Spinal cord (tissue), 10 donors: ENCODE measurements around the gene LMBR1. TPM values are rescaled to one million over a fixed set of nuclear protein-coding genes. Genes with fewer than 3 reads are reported as not detected.
A peak's percentile ranks its signal among the peaks of the same experiment; 100 is the strongest.
"Not testable (repeated sequence)": the region's sequence is repeated elsewhere in the genome, so short reads cannot be mapped to it uniquely, and the experiment has no call there.

ENCODE experiments used
- DNase-seq, 6 donors: peaks; one replicate each; pipeline versions ENCODE4 v3.0.0 to v3.0.0-alpha.2; 2013 to 2015; ENCODE audit warnings: low spot score in 6 of 6, low read depth in 4 of 6
- H3K27ac ChIP-seq: one replicate; pipeline ENCODE4 v1.5.1; 2013; ENCODE audit warnings: low read depth, low read length, control low read depth
- H3K27me3 ChIP-seq: one replicate; pipeline ENCODE4 v1.6.1; 2013; ENCODE audit warnings: low read length; ENCODE audit not compliant: control insufficient read depth, insufficient read depth
- H3K36me3 ChIP-seq: one replicate; pipeline ENCODE4 v1.6.1; 2013; ENCODE audit warnings: low read length; ENCODE audit not compliant: control insufficient read depth, insufficient read depth
- H3K4me1 ChIP-seq: one replicate; pipeline ENCODE4 v1.6.1; 2013; ENCODE audit warnings: low read length; ENCODE audit not compliant: control insufficient read depth, insufficient read depth
- H3K4me3 ChIP-seq: one replicate; pipeline ENCODE4 v1.5.1; 2013; ENCODE audit warnings: low read depth, low read length, control low read depth
- H3K9me3 ChIP-seq: one replicate; pipeline ENCODE4 v1.6.1; 2013; ENCODE audit warnings: low read length; ENCODE audit not compliant: control insufficient read depth, insufficient read depth
- WGBS: methylation state at CpG from one replicate; pipeline ENCODE4 v1.1.5; 2013; ENCODE audit warnings: missing lambda C conversion rate; ENCODE audit not compliant: insufficient coverage; 5-methylcytosine and 5-hydroxymethylcytosine counted together
- polyA plus RNA-seq, 2 donors: library from polyadenylated mRNA; unstranded; fragments of 120-200 nt; gene quantifications; one replicate each; pipeline ENCODE4 v1.2.1, GENCODE V29; 2013; ENCODE audit not compliant: insufficient read length in 2 of 2
- total RNA-seq, 2 donors: library from RNA; depleted of rRNA in 1 of 2; stranded (reverse); fragments of 120-200 nt in 1 of 2; fragments of >200 nt in 1 of 2; gene quantifications; one replicate each; pipeline versions ENCODE4 v1.2.3 to v1.2.4, GENCODE V29; 2013 to 2014
- donor health status: healthy.

Gene LMBR1
- total and polyA plus RNA-seq, 4 donors = 54.9 to 164 (median 64.1) TPM

DNA sequence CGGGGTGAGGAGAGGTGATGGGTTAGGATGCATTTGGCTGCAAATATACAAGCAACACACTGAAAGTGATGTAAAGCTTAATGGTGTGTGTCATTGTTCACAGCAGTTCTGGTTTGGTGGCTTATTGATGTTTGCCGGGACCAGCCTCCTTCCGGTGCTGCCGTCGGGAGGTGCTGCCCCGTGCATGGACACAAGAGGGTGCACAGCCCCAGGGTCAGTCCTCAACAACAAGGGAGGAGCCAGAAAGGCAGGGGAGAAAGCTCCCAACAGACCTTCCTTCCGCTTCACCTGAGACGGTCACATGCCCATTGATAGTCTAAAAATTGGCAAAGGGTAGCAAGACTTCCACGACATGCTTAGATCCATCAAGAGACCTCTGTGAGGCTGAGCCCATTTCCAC is 242.9 kb downstream of the LMBR1 start:
- DNase-seq = no peak
- WGBS = 55% methylated on average over 7 of the region's 9 CpGs
- no peaks in the 10 kb centered on the region for H3K9me3 ChIP-seq
- no peaks in the 10 kb centered on the region for H3K36me3 ChIP-seq
- no peak overlapping the region for H3K4me3 ChIP-seq
- no peaks in the 10 kb centered on the region for H3K4me1 ChIP-seq
- no peaks in the 10 kb centered on the region for H3K27me3 ChIP-seq
- H3K27ac ChIP-seq = no peak overlapping the region

DNA sequence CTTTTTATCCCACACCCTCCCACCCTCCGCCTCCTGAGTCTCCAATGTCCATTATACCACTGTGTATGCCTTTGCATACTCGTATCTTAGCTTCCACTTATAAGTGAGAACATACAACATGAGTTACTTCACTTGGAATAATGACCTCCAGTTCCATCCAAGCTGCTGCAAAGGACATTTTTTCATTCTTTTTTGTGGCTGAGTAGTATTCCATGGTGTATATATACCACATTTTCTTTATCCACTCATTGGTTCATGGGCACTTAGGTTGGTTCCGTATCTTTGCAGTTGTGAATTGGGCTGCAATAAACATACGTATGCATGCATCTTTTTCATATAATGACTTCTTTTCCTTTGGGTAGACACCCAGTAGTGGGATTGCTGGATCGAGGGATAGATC is 245.7 kb downstream of the LMBR1 start:
- WGBS = 93% methylated on average over 2 of the region's 5 CpGs
- not testable (repeated sequence) for H3K9me3 ChIP-seq, H3K4me3 ChIP-seq, DNase-seq, H3K4me1 ChIP-seq, H3K27me3 ChIP-seq, H3K36me3 ChIP-seq, H3K27ac ChIP-seq

DNA sequence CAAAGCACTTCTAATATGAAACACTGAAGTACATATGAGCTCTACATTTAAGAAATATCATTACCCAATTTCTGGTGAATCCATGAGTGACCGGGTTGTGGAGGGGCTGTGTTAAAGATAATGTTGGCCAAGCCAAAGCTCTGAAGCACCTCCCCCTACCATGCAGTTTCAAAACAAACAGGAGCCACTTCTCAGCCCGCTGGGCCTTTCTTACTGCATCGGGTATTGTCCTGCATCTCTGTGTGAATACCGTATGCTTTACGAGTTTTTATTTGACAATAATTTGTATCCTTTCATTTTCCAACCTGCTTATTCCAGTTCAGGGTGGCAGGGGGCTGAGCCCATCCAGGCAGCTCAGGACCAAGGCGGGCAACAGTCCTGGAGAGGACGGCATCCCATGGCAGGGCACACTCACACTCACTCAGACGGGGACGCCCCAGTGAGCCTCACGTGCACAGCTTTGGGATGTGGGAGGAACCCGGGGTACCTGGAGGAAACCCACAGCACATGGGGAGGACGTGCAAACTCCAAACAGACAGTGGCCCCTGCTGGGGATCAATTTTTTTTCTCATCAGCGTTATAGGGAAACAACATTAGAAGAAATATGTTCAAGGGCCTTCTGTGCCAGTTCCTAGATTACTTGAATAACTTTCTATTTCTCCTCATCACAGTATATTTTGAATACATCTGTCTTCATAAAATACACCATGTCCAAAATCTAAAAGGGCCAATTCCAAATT is 250.5 kb downstream of the LMBR1 start:
- H3K36me3 ChIP-seq = no peaks in the 10 kb centered on the region
- 73% methylated on average over 10 of the region's 13 CpGs for WGBS

DNA sequence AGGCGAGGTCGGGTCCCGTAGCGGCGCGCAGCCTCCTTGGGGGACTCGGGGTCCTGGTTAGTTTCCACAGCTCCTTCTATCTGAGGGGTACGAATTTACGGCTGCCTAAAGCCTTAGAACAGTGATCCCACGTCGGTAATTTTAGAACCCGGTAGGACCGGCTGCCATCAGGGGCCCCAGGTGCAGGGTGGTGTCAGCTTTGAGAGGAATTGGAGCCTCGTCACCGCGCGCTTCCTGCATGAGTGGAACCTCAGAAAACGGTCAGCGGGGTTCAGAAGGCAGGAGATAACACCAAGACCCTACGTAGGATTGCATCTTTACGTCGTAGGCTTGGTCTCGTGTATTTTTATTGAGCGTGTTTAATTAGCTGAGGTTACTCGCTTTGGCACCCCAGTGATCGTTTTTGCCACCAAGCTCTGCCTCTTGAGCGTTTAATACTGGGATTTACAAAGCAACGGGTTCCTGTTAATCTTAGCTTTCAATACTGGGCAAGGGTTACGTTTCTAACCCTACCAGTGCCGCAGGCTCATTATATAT is 252.0 kb downstream of the LMBR1 start:
- H3K27ac ChIP-seq = no peak overlapping the region
- WGBS = 4% methylated on average over 29 of the region's 30 CpGs
- DNase-seq = peak in 2 of 6 donors; percentile 17 to 22

More for the DNA sequence above, 250.5 kb downstream of the LMBR1 start:
- no peak overlapping the region for H3K4me3 ChIP-seq
- no peaks in the 10 kb centered on the region for H3K9me3 ChIP-seq
- peaks cover 19% of the 10 kb centered on the region for H3K4me1 ChIP-seq
- no peak overlapping the region for H3K27ac ChIP-seq
- H3K27me3 ChIP-seq = no peaks in the 10 kb centered on the region
- DNase-seq = no peak

DNA sequence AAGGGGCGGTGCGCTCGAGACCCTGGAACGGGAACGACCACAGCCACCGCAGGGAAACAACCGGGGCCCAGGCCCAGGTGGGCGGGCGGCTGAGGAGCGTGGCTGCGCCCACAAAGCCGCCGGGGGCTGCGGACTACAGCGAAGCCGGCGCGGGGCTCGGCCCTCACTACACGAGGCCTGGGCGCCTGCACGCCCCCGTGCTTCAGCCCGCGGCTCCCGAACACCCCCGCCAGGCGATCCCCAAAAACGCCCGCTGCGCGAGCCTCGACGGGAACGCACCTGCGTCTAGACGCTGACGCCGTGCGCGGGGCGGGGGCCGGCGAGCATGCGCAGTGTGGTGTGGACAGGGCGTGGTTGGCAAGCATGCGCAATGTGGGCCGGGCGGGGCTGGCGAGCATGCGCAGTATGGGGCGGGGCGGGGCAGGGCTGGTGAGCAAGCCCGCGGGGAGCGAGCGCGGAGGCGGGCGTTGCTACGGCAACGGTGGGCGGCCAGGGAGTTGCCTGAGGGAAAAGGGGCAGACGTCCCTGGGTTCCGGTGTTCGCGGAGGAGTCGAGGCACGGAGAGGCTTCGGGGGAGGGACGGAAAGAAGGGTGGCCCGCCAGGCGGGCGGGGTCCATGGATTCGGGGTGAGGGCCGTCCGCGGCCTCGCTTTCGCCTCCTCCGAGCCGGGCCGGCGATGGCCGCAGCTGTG is 252.6 kb downstream of the LMBR1 start, which contains the start of gene RNF32:
TSS of gene RNF32 (plus strand) at position 518 of the 692 bp plus-strand sequence. CDS start 3,104 bp downstream, outside the sequence.
- H3K4me3 ChIP-seq = peak within 1 kb of the TSS; percentile 68
- H3K36me3 ChIP-seq = no peaks in the 10 kb centered on the region
- H3K4me1 ChIP-seq = peaks cover 19% of the 10 kb centered on the region
- under 1% methylated on average over 85 of the region's 85 CpGs for whole genome bisulfite sequencing
- H3K27ac ChIP-seq = no peak within 1 kb of the TSS
- DNase-seq = peak; percentile 74 to 98 (median 88)
- H3K9me3 ChIP-seq = no peaks in the 10 kb centered on the region
- H3K27me3 ChIP-seq = no peaks in the 10 kb centered on the region

More for the DNA sequence above, 252.0 kb downstream of the LMBR1 start:
- no peaks in the 10 kb centered on the region for H3K9me3 ChIP-seq
- no peaks in the 10 kb centered on the region for H3K27me3 ChIP-seq
- peak overlapping the region; percentile 68 for H3K4me3 ChIP-seq
- H3K36me3 ChIP-seq = no peaks in the 10 kb centered on the region
- peaks cover 19% of the 10 kb centered on the region for H3K4me1 ChIP-seq

DNA sequence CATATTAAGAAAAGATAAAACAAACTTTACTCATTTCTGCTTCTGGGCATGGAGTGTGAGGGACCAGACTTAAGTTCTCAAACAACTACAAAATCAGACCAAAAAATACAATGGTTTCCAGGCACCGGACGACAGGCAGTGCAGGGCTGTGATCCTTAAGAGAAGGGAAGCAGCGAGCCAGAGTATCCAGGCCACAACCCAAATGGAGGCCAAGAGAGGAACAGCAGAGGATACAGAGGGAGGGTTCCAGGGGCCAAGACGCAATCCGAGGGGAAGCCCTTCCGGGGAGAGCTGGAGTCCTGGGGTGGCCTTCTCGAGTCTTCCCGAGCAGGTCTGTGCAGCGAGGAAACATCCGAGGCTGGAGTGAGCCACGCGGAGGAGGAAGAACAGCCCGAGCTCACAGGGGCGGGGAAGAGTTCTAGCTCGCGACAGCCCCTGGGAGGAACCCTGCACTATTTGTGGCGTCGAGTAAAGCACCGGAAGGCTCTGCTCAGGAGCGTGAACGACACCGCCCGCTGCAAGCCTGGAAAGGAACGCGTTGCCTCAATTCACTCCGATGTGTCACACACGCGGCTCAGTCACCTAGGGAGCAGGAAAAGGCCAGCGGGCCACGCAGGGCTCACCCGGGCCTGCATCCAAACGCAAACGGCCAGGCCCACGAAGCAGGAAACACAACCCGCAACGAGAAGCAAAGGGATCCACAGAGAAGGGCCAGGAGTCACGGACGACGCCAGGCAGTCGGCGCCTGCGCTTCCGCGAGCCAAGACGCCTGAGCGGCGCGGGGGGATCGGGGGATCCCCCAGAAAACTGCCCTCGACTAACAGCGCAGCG is 253.3 kb downstream of the LMBR1 start:
- Histone ChIP-seq H3K36me3 (no peaks in the 10 kb centered on the region), H3K27ac (no peak overlapping the region), H3K4me1 (peaks cover 19% of the 10 kb centered on the region), H3K9me3 (no peaks in the 10 kb centered on the region), H3K4me3 (peak overlapping the region; percentile 68), H3K27me3 (no peaks in the 10 kb centered on the region)
- DNase-seq = peak in 1 of 6 donors; percentile 7
- WGBS = 44% methylated on average over 51 of the region's 52 CpGs

DNA sequence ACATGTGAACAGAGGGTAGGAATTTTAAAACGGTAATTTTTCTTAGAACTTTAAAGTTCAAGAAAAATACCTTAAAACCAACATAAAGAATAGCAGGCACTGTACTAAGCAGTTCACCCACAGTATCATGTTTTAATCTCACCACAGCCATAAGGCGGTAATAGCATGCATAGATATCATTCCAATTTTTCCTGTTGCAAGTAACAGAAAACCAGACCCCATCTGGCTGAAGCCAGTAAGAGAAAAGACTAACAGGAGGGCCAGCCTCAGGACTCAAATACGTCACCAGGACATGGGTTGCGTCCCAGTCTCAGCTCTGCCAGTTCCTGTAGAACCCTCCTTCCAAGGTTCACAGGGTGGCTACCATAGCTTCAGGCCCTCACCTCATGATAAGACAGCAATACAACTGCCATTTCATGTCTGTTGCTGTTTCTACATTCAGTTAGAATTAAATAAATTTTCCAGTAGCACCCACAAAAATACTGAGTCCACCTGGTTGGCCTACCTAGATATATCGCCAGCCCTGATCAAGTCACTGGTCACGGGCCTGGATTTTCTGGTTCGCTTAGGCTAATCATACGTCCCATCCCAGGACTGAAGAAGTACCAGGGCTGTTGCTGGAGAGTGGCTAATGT is 254.4 kb downstream of the LMBR1 start:
- Histone ChIP-seq H3K27me3 (no peaks in the 10 kb centered on the region), H3K4me3 (no peak overlapping the region), H3K4me1 (peaks cover 19% of the 10 kb centered on the region), H3K9me3 (no peaks in the 10 kb centered on the region), H3K36me3 (no peaks in the 10 kb centered on the region), H3K27ac (no peak overlapping the region)
- DNase-seq = no peak
- 98% methylated on average over 5 of the region's 8 CpGs for WGBS

DNA sequence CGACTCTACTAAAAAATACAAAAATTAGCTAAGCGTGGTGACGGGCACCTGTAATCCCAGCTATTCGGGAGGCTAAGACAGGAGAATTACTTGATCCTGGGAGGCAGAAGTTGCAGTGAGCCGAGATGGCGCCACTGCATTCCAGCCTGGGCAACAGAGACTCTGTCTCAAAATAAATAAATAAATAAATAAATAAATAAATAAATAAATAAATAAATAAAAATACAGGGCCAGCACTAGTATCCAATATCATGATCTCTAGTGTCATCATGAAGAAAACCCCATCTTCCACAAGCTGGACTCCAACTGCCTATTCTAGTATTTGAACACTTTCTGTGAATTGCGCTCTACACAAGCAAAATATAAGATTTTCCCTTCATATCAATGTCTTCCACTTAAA is 255.9 kb downstream of the LMBR1 start:
- not testable (repeated sequence) for H3K27me3 ChIP-seq, DNase-seq, H3K4me3 ChIP-seq, H3K36me3 ChIP-seq, H3K9me3 ChIP-seq, H3K27ac ChIP-seq
- peaks cover 19% of the 10 kb centered on the region for H3K4me1 ChIP-seq
- 83% methylated on average over 1 of the region's 7 CpGs for WGBS
